ENCODE measurements around the gene CHFR. TPM values are rescaled to one million over a fixed set of nuclear protein-coding genes. Genes with fewer than 3 reads are reported as not detected.
"Not testable (repeated sequence)": the region's sequence is repeated elsewhere in the genome, so short reads cannot be mapped to it uniquely, and the experiment has no call there.

CHFR gene
- total RNA-seq, 1 donor from 2014 or later, result 10.5 TPM

DNA sequence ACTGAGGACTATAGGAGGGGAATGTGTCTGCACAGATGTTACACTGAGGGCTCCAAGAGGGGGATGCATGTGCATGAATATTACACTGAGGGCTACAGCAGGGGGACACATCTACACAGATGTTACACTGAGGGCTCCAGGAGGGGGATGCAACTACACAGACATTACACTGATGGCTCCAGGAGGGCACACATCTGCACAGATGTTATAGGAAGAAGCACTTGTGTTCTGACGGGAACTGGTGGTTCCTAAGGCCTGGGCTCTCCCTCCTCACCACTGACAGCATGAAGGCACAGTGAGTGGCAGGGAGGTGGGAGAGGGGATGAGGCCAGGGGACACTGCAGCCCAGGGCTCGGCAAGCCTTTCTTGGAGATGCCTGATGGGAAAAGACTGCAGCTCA, 95.5 kb downstream of the CHFR start:
- intact Hi-C loops (cut with DNase I); DNase-seq; ATAC-seq (ENCODE audit: poor library complexity): not testable (repeated sequence)

DNA sequence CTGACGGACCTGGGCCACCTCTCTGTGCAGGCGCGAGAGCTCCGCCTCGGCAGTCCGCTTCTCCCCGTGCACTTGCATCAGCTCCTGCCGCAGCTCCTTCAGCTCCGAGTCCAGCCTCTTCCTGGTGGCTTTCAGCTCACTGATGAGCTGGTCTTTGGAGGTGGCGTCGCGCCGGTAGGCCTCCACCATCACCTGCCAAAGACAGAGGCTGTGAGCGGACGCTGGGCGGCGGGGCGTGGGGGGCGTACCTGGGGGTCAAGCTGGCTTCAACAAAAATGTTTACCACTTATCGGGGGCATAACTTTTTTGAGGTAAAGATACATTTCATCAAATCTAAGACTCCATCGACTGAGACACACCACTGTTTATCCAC, 98.3 kb downstream of the CHFR start:
- DNase-seq (no peak), ATAC-seq (ENCODE audit: poor library complexity) (no peak)
- intact Hi-C loops (cut with DNase I), result no loop called here

DNA sequence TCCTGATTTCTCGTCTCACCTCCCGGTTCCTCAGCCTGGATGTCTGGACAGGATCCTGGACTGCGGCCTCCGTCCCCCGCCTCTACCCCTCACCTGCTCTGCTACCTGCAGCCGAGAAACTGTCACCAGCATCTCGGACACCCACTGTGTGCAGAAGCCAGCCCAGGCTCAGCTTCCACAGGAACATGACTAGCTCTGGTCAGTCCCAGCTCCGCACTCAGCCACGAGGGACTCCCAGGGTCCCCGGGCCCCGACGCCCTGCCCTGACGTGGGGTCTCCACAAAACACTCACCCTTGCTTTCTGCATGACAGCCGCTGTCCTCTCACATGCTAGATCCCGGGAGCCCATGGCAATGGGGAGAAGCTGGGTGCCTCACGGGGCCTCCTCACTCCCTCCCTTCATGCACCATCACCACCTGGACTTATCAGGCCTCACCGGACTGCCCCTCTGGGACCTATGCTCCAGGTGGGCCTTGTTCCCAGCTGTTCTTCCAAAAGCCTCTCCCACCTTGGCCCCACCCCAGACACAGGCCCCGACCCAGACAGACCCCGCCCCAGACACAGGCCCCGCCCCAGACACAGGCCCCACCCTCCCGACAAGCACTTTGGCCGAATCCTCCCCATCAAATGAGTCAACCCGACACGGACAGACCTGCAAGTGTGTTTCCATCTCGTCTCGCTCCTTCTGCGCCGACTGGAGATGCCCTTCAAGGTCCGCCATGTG, 98.9 kb downstream of the CHFR start:
- intact Hi-C loops (cut with DNase I), result no loop called here
- DNase-seq (no peak), ATAC-seq (ENCODE audit: poor library complexity) (no peak)

DNA sequence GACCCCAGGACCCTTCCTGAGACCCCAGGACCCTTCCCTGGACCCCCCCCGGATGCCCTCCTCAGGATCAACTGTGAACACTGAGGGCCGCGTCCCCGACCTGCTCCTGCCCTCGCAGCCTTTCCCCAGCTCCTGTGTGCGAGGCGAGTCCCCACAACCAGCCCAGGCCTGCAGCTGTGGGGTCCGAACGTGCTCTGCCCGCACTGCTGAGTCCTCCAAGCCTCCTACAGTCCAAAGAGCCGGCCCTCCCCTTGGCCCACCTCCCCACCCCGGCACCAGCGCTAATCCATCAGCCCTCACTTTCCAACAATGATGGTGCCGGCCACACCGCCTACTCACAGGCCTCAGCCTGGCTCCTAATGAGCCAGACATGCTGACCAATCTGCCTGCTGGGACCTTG, 99.5 kb downstream of the CHFR start:
- no peak for DNase-seq
- intact Hi-C loops (cut with DNase I), result no loop called here
- ATAC-seq (ENCODE audit: poor library complexity), result no peak

DNA sequence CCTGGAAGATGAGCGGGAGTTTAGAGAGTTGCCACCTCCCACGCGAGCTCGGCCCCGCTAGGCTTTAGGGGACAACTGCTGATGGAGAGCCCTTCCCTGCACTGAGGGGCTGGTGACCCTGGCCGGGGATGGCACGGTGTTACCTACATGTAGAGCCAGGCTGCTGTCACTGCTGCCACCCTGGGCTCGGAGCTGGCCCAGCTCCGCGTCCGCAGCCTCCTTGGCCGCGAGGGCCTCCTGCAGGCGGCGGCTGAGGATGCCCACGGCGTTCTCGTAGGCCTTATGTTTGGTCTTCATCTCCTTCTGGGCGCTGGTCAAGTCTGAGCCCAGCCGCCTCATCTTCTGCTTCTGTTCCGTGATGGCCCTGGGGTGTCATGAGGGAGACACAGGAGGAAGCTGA, 101.2 kb downstream of the CHFR start:
- intact Hi-C loops (cut with DNase I), result no loop called here
- DNase-seq (no peak), ATAC-seq (ENCODE audit: poor library complexity) (no peak)

DNA sequence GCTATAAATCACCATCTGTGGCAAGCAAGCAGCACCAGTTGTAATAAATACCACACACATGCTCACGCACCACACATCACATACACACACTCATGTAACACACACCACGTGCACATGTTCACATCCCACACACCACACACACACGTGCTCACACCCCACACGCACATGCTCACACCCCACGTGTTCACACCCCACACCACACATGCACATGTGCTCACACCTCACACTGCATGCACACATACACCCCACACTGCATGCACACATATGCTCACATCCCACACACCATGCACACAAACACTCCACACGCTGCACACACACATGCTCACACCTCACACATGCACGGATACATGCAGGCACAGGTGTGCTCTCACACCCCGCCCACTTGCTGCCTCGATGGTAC, 102.8 kb downstream of the CHFR start:
- no peak for ATAC-seq (ENCODE audit: poor library complexity)
- DNase-seq, result no peak

DNA sequence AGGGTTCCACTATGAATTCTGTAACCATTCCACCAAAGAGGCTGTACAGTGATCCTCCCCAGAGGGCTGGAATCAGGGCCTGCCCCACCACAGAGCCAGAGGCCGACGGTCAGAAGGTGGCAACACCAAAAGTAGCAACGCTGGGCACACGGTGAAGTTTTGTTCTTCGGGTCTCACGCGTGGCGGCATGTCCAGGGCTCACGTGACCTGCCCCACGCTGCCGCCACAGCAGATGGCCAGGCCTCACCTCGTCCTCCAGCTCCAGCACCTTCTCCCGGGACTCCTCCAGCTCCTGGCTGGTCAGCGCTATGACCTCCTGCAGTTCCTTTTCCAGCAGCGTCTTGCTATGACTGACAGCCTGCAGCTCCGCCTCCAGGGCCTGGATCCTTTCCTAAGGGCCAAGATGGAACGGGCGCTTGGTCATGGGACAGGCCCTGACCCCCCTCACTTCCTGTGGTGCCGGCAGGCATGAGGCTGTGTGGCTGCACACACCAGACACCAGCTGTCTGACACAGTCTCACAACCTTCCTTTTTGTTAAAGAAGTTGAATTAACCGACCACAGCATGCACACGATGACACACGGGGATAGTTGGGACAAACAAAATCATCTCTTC, 103.4 kb downstream of the CHFR start:
- intact Hi-C loops (cut with DNase I), result no loop called here
- peak; percentile 37 for ATAC-seq (ENCODE audit: poor library complexity)

More for the DNA sequence above, 102.8 kb downstream of the CHFR start:
- intact Hi-C loops (cut with DNase I), result no loop called here

More for the DNA sequence above, 103.4 kb downstream of the CHFR start:
- no peak for DNase-seq

Other genes starting within 250 kb of the CHFR start
- gene POLE, start 200.3 kb downstream of the CHFR start, total RNA-seq, result 10.3 TPM
- gene PXMP2, start 200.0 kb downstream of the CHFR start, total RNA-seq, result 54.9 TPM
- gene PGAM5, start 176.8 kb downstream of the CHFR start, total RNA-seq, result 32.6 TPM
- gene ANKLE2, start 125.8 kb downstream of the CHFR start, total RNA-seq, result 25.6 TPM
- gene GOLGA3, start 58.7 kb downstream of the CHFR start, total RNA-seq, result 24.8 TPM
- 11.1 TPM for gene ZNF605, start 68.7 kb upstream of the CHFR start, total RNA-seq
- 2.6 TPM for gene ZNF26, start 98.8 kb upstream of the CHFR start, total RNA-seq
- gene ZNF84, start 149.9 kb upstream of the CHFR start, total RNA-seq, result 16.9 TPM
- gene ZNF140, start 193.3 kb upstream of the CHFR start, total RNA-seq, result 6.1 TPM
- gene ZNF891, start 242.7 kb upstream of the CHFR start, total RNA-seq, result 1.0 TPM
- gene ZNF10, start 243.0 kb upstream of the CHFR start, total RNA-seq, result 5.2 TPM